ENCODE data around the gene MATCAP1.

GRCh38 chr16:67183627-67184452 is at the start of gene MATCAP1:
- TF ChIP-seq CTCF (IDR thresholded peaks at IDR 0.05 in 4 of 5, conservative IDR thresholded peaks at IDR 0.05 in 1 of 5) (no peak), POLR2A (IDR thresholded peaks at IDR 0.05) (peak; percentile 61 to 63)

Measured in gastrocnemius medialis (tissue), 4 donors.